Muscle of leg (tissue), 11 donors: ENCODE data around the gene ZFYVE9. TPM values are rescaled to one million over a fixed set of nuclear protein-coding genes. Genes with fewer than 3 reads are reported as not detected.
A peak's percentile ranks its signal among the peaks of the same experiment; 100 is the strongest.

Experiments used
- DNase-seq: peaks from one replicate; pipeline ENCODE4 v3.0.0; 2013
- H3K27ac ChIP-seq: one replicate; pipeline ENCODE4 v1.5.1; 2013; ENCODE audit warnings: mild to moderate bottlenecking, low read length, control low read depth
- H3K27me3 ChIP-seq: one replicate; pipeline ENCODE4 v1.6.1; 2013; ENCODE audit warnings: low read length; ENCODE audit not compliant: control insufficient read depth, insufficient read depth
- H3K36me3 ChIP-seq: one replicate; pipeline ENCODE4 v1.6.1; 2013; ENCODE audit warnings: low read length; ENCODE audit not compliant: control insufficient read depth, insufficient read depth
- H3K4me1 ChIP-seq: one replicate; pipeline ENCODE4 v1.6.1; 2013; ENCODE audit warnings: low read length; ENCODE audit not compliant: control insufficient read depth, insufficient read depth
- H3K4me3 ChIP-seq: one replicate; pipeline ENCODE4 v1.5.1; 2013; ENCODE audit warnings: low read length, control low read depth
- H3K9me3 ChIP-seq: replicated peaks from 2 replicates; pipeline ENCODE4 v1.6.1; 2013; ENCODE audit warnings: low read depth, low read length; ENCODE audit not compliant: control insufficient read depth
- WGBS: methylation state at CpG from one replicate; pipeline ENCODE4 v1.1.5; 2013; ENCODE audit warnings: missing lambda C conversion rate; ENCODE audit not compliant: insufficient coverage; 5-methylcytosine and 5-hydroxymethylcytosine counted together
- polyA plus RNA-seq, 8 donors: library from polyadenylated mRNA; unstranded; fragments of 120-200 nt; gene quantifications; one replicate each; pipeline versions ENCODE4 v1.2.1 to v1.2.3, GENCODE V29; 2013; ENCODE audit warnings: inconsistent platforms in 1 of 8, low replicate concordance in 1 of 8; ENCODE audit not compliant: insufficient read length in 8 of 8, insufficient read depth in 1 of 8
- total RNA-seq: library from RNA; stranded (reverse); fragments of 120-200 nt; gene quantifications from one replicate; pipeline ENCODE4 v1.2.4, GENCODE V29; 2013

The ZFYVE9 gene
- total and polyA plus RNA-seq, 9 donors: 13.7 to 27.4 (median 19.8) TPM

DNA sequence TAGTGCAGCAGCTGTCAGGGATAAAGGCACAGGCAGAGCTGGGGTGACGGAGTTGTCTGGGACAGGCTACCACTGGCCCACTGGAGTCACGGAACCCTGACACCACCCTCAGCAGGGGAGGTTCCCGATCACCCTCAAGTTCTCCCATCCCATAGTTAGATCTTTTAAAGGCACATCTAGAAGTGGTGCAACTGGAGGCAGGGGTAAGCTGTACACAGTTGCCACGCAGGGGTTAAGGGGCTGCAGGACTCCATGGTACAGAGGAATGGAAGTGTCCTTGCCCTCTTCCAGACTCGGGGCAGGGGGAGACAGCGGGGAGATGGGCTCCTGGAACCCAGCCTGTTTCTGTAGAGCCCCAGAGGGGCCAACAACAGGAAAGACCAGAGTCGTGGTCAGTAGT lies 210.8 kb downstream of the ZFYVE9 start:
- Histone ChIP-seq H3K9me3 (no peaks in the 10 kb centered on the region), H3K4me3 (no peak overlapping the region), H3K4me1 (no peaks in the 10 kb centered on the region), H3K36me3 (peaks cover 68% of the 10 kb centered on the region), H3K27ac (no peak overlapping the region), H3K27me3 (no peaks in the 10 kb centered on the region)
- 60% methylated on average over 3 of the region's 7 CpGs for whole genome bisulfite sequencing
- no peak for DNase-seq

DNA sequence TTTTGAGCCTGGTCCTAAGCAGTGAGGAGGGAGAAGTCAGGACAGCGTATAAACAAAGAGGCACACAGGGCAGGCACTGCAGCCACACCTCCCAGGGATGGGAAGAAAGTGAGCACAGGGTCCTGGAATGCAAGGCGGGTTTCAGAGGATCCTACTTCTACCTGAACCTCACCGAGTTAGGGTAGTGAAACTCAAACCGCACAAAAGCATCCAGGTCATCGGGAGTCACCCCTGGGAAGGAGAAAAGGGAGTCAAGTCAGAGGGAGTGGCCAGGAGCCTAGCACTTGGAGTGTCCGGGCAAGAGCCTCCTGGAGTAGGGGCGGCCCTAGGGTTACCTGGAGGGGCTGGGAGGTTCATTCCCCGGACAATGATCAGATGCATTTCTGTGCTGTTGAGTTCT lies 213.5 kb downstream of the ZFYVE9 start:
- no peaks in the 10 kb centered on the region for H3K27me3 ChIP-seq
- no peak for DNase-seq
- no peaks in the 10 kb centered on the region for H3K4me1 ChIP-seq
- H3K27ac ChIP-seq: no peak overlapping the region
- H3K9me3 ChIP-seq: no peaks in the 10 kb centered on the region
- 89% methylated on average over 6 of the region's 8 CpGs for WGBS
- no peak overlapping the region for H3K4me3 ChIP-seq
- peaks cover 92% of the 10 kb centered on the region for H3K36me3 ChIP-seq

DNA sequence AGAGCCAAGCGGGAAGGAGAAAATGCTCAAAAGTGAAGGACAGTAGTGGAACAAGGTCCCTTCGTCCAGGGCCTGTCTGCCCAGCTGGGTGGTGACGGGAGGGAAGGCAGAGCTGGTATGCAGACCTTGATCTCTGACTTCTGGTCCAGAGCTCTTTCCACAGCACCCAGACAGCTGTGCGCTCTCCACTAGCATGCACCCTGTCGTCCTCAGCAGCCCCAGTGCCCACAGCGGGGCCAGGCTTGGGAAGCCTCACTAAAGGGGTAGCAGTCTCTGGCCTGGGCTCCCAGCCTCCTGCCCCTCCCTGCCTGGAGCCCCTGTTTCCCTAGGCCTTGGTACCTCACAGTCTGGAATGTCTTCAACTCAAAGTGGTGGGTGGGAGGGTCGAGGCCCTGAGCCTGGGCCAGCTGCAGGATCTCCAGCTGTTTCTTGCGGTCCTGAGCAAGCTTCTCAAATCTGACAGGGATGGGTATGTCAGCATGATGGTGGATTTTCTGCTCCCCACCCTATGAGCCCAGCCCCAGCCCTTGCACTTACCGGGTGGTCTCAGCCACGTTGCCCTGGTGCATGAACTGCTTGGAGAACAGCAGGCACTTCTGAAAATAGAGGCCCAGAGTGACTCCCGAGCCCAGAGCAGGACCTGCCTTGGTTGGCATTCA lies 214.1 kb downstream of the ZFYVE9 start:
- no peak overlapping the region for H3K27ac ChIP-seq
- H3K27me3 ChIP-seq: no peaks in the 10 kb centered on the region
- no peak for DNase-seq
- no peaks in the 10 kb centered on the region for H3K4me1 ChIP-seq
- H3K4me3 ChIP-seq: no peak overlapping the region
- no peaks in the 10 kb centered on the region for H3K9me3 ChIP-seq
- 88% methylated on average over 8 of the region's 11 CpGs for WGBS
- peaks cover 92% of the 10 kb centered on the region for H3K36me3 ChIP-seq

GRCh38 chr1:52356818-52357355 lies 215.0 kb downstream of the ZFYVE9 start:
- Histone ChIP-seq H3K27me3 (no peaks in the 10 kb centered on the region), H3K4me1 (no peaks in the 10 kb centered on the region), H3K4me3 (no peak overlapping the region), H3K36me3 (peaks cover 99% of the 10 kb centered on the region), H3K9me3 (no peaks in the 10 kb centered on the region), H3K27ac (no peak overlapping the region)
- DNase-seq: no peak
- 89% methylated on average over 4 of the region's 8 CpGs for WGBS

DNA sequence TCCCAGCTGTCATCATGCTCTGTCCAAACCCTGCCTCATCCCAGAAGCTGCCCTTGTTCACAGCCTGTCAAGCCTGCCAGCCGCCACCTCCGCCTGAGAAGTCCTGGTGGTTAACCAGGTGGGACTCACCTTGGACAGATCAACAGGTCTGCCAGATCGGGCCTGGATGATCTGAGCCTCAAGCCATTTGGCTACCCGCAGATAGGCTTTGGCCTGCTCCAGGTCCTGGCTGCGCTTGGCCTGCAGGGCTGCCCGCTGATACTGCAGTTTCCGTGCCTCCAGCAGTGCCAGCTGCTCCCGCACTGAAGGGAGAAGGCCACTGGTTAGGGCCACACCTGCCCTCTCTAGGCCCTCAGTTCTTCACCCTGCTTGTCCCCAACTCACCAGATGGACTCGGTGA lies 215.5 kb downstream of the ZFYVE9 start:
- H3K27me3 ChIP-seq: no peaks in the 10 kb centered on the region
- H3K9me3 ChIP-seq: no peaks in the 10 kb centered on the region
- H3K4me3 ChIP-seq: no peak overlapping the region
- no peaks in the 10 kb centered on the region for H3K4me1 ChIP-seq
- peaks cover 100% of the 10 kb centered on the region for H3K36me3 ChIP-seq
- no peak overlapping the region for H3K27ac ChIP-seq
- WGBS: 95% methylated on average over 9 of the region's 9 CpGs
- no peak for DNase-seq

DNA sequence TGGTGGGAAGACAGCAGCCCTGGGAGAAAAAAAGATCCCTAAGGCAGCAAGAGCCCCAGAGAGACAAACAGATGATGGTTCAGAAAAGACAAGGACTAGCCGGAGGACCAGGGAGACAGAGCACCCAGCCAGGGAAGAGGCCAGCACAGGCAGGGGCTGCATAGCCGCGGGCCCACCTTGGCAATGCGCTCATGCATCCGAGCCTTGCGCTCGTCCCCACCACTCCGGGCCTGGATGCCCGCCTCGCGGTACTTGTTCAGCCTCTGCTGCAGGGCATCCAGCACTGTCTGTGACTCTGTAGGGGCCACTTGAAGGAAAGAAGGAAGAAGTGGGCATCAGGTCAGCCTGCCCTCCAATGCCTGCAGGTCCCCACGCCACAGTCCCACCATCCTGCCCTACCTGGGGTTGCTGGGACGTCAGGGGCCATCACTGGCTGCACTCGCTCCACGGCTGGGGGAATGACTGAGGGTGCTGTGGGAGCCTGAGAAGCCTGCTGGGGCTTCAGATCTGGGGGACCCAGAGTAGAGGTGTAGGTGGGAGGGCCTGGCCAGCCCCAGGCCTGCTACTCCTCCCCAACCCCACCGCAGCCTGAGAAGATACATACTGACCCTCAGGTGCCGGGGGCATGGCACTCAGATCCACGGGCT lies 217.1 kb downstream of the ZFYVE9 start:
- Histone ChIP-seq H3K27me3 (no peaks in the 10 kb centered on the region), H3K9me3 (no peaks in the 10 kb centered on the region), H3K36me3 (peaks cover 94% of the 10 kb centered on the region), H3K4me3 (no peak overlapping the region), H3K27ac (no peak overlapping the region), H3K4me1 (no peaks in the 10 kb centered on the region)
- no peak for DNase-seq
- WGBS: over 99% methylated on average over 16 of the region's 18 CpGs

- DNase-seq: no peak
- 91% methylated on average over 22 of the region's 24 CpGs for WGBS
- Histone ChIP-seq H3K27me3 (no peaks in the 10 kb centered on the region), H3K9me3 (no peaks in the 10 kb centered on the region), H3K36me3 (peaks cover 89% of the 10 kb centered on the region), H3K27ac (no peak overlapping the region), H3K4me3 (no peak overlapping the region), H3K4me1 (peaks cover 8% of the 10 kb centered on the region)
Observed at GRCh38 chr1:52359676-52360594, 218.0 kb downstream of the ZFYVE9 start.

GRCh38 chr1:52360595-52360968 lies 218.7 kb downstream of the ZFYVE9 start:
- WGBS: 78% methylated on average over 7 of the region's 7 CpGs
- H3K9me3 ChIP-seq: no peaks in the 10 kb centered on the region

GRCh38 chr1:52364235-52364839 lies 222.4 kb downstream of the ZFYVE9 start:
- DNase-seq: no peak
- H3K27me3 ChIP-seq: peaks cover 7% of the 10 kb centered on the region
- H3K4me1 ChIP-seq: peaks cover 12% of the 10 kb centered on the region
- no peak overlapping the region for H3K4me3 ChIP-seq
- peaks cover 45% of the 10 kb centered on the region for H3K36me3 ChIP-seq
- peak overlapping the region; percentile 78 for H3K27ac ChIP-seq
- WGBS: 83% methylated on average over 4 of the region's 5 CpGs
- H3K9me3 ChIP-seq: no peaks in the 10 kb centered on the region

More at GRCh38 chr1:52360595-52360968, 218.7 kb downstream of the ZFYVE9 start:
- Histone ChIP-seq H3K4me3 (no peak overlapping the region), H3K4me1 (peaks cover 12% of the 10 kb centered on the region), H3K27me3 (no peaks in the 10 kb centered on the region), H3K27ac (no peak overlapping the region), H3K36me3 (peaks cover 83% of the 10 kb centered on the region)
- no peak for DNase-seq
